GM12801 (cell line): ENCODE data around the gene PSME2.

Experiments
- CTCF ChIP-seq: IDR thresholded peaks from one replicate; pipeline ENCODE4 v1.5.1; 2011; ENCODE audit warnings: control low read depth; ENCODE audit not compliant: insufficient read length; ENCODE audit errors: extremely low read depth

Gene PSME2

GRCh38 chr14:24183014-24183481, 36.6 kb upstream of the PSME2 start:
- no peak for TF ChIP-seq CTCF

GRCh38 chr14:24182110-24182882, 35.9 kb upstream of the PSME2 start:
- no peak for TF ChIP-seq CTCF

GRCh38 chr14:24181371-24182077, 35.1 kb upstream of the PSME2 start:
- TF ChIP-seq CTCF, result no peak

- TF ChIP-seq CTCF, result no peak
These were observed 33.8 kb upstream of the PSME2 start for GRCh38 chr14:24179961-24180796.

- TF ChIP-seq CTCF, result no peak
These were observed 33.0 kb upstream of the PSME2 start for GRCh38 chr14:24179294-24179960.

- no peak for TF ChIP-seq CTCF
These were observed 32.2 kb upstream of the PSME2 start for GRCh38 chr14:24178399-24179178.
